Stimulated activated CD8-positive, alpha-beta memory T cell treated with anti-CD3 and anti-CD28 coated beads, Interleukin-4, amount 100 ng/mL, for 24 hours (primary cell): ENCODE measurements around the gene CRKL.
"Not testable (repeated sequence)": the region's sequence is repeated elsewhere in the genome, so short reads cannot be mapped to it uniquely, and the experiment has no call there.

ENCODE experiments used
- DNase-seq: peaks from one replicate; pipeline ENCODE4 v3.0.0-alpha.2; 2020; ENCODE audit warnings: low read depth

Gene CRKL

DNA sequence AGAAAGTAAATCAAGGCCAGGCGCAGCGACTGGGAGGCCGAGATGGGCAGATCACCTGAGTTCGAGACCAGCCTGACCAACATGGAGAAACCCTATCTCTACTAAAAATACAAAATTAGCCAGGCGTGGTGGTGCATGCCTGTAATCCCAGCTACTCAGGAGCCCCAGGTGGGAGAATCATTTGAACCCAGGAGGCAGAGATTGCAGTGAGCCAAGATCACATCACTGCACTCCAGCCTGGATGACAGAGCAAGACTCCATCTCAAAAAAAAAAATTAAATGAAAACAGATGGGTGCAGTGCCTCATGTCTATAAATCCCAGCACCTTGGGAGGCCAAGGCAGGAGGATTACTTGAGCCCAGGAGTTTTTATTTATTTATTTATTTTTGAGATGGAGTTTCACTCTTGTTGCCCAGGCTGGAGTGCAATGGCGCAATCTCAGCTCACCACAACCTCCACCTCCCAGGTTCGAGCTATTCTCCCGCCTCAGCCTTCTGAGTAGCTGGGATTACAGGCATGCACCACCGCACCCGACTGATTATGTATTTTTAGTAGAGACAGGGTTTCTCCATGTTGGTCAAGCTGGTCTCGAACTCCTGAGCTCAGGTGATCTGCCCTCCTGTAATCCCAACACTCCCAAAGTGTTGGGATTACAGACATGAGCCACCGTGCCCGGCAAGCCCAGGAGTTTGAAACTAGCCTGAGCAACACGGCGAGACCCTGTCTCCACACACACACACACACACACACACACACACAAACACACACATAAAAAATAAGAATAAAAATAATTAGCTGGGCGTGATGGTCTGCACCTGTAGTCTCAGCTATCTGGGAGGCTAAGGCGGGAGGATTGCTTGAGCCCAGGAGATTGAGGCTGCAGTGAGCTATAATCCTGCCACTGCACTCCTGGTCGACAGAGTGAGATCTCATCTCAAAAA lies 15.8 kb upstream of the CRKL start:
- not testable (repeated sequence) for DNase-seq

DNA sequence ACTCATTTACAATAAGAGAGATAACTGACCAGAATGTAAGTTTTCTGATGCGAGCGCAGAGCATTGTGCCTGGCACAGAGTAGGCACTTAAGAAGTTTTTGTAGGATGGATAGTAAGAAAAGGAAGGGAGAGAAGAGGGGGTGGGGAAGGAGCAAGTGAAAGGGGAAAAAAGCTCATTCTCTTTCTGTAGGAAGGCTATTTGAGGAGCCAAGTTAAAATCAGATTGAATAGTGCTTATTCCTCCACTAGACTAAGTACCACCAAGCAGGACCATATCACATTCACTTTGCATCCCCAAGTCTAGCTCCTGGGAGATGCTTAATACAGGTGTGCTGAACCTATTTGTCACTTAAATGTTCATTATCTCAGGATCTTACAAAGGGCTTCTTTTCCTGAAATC lies 14.1 kb upstream of the CRKL start:
- no peak for DNase-seq

DNA sequence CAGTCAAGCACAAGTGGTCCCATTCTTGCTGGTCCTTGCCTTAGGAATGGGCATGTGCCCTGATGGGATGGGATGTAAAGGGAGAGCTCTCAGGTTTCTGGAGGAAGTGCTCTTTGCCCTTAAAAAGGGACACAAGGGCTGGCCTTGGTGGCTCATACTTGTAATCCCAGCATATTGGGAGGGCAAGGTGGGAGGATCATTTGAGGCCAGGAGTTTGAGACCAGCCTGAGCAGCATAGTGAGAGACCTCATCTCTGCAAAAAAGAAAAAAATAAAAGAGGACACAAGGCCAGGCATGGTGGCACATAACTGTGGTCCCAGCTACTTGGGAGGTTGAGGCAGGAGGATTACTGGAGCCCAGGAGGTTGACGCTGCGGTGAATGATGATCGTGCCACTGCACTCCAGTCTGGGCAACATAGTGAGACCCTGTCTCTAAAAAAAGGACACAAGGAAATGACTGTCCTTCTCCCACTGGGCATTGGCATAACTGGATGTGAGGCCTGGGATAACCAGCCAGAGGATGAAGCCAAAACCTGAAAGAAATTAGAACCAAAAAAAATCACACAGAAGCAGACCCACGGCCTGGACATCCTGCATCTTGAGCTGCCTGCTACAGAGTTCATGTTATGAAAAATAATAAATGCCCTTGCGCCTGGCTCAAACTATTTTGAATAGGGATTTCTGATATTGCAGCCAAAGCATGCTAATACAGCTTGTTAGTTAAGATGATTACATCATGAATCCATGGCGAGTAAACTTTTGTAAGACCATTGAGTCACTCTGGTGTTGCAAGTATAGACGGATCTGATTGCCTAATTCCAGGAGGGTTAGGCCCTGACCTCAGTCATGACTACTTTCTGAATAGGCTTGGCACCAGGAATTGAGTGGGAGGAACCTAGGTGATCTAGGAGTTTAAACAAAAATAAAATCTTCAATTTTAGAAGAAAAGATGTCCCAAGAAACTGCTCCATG lies 12.9 kb upstream of the CRKL start:
- no peak for DNase-seq

DNA sequence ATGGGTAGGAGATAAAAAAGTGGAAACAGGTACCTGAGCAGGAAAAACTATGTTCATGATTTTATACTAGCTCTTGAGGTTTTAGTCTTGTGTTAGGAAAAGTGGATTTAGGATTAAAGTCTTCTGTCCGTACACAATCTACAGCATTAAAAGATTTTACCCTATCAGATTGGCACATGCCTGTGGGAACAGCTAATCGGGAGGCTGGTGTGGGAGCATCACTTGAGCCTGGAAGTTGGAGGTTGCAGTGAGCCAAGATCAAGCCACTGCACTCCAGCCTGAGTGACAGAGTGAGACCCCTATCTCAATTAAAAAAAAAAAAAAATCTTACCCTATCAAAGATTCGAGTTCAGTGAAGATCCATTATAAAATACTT lies 12.2 kb upstream of the CRKL start:
- DNase-seq, result no peak

DNA sequence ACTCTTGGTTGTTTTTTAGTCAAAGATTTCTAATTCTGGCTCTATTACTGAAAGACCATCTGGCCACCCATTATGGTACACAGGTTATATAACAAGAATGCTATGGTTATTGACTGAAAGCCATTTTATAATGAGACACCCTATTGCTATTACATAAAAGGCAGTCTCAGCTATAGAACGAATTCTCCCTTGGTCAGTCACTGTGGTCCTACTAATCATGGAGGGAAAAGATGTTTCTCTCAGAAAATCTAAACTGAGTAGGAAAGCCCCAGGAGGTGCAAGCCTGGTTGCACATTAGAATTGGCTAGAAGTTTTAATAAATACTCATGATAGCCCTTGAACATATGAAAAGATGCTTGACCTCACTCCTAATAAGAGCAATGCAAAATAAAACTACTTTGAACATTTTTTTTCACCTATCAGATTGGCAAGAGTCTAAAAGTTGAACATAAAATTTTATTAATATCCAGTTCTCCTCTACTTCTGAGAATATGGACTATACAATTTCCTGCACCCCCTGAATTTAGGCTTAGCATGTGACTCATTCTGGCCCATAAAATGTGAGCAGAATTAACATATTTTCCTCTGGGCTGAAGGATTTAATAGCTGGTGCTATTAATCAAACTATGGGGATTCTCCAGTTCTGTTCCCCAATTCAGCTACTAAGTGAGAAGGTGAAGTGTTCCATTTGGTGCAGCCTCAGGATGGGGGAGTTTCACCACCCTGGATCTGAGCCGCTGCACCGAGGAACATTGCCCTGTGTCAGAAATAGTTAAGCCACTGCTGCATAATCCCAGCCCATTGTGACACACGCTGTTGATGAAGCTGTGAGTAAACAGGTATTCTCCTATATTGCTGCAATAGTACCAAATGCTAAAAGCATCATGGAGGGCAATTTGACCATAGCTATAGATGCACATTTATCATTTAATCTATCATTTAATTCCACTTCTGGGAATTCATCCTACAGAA lies 11.5 kb upstream of the CRKL start:
- no peak for DNase-seq

DNA sequence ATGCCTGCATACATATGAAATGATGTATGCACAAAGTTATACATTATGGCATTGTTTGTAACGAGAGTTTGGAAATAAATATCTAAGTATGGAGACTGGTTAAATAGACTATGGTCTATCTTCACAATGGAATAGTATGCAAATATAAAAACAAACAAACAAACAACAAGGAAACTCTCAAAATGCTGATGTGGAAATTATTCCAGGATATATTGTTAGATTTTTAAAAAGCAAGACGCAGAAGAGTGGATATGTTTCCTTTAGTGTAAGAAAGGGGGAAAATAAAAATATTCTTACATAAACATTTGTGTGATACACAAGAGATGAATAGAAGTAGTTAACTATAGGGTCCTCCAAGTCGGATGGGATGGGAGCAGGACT lies 10.8 kb upstream of the CRKL start:
- DNase-seq, result no peak

DNA sequence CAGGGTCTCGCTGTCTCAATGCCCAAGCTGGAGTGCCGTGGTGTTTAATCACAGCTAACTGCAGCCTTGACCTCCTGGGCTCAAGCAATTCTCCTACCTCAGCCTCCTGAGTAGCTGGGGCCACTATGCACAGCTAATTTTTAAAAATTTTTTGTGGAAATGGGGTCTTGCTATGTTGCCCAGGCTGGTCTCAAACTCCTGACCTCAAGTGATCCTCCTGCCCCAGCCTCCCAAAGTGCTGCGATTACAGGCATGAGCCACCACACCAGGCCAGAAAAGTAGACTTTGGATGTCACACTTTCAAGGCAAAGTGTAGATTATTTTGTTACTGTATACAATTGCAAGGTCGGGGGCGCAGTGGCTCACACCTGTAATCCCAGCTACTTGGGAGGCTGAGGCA lies 8.5 kb upstream of the CRKL start:
- DNase-seq, result not testable (repeated sequence)

DNA sequence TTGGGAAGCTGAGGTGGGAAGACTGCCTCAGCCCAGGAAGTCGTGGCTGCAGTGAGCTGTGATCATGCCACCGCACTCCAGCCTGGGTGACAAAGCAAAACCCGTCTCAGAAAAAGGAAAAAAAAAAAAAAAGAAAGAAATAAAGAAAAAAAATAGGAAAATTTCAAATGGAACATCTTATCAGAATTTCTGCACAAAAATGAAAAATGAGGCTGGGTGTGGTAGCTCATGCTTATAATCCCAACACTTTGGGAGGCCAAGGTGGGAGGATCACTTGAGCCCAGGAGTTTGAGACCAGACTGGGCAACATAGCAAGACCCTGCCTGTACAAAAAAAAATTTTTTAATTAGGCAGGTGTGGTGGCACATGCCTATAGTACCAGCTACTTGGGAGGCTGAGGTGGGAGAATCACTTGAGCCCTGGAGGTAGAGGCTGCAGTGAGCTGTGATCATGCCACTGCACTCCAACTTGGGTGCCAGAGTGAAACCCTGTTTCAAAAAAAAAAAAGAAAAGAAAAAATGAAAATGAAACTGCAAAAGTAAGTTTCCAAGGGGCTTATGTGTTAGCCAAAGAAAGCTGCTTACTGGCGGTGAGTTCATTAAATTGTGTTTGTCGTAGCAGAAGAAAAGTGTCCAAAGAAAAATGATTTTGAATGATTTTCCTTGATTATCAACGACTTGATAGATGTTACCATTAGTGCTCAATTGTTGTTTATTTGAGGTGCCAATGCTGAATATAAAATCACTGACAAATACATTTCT lies 7.5 kb upstream of the CRKL start:
- DNase-seq, result no peak

DNA sequence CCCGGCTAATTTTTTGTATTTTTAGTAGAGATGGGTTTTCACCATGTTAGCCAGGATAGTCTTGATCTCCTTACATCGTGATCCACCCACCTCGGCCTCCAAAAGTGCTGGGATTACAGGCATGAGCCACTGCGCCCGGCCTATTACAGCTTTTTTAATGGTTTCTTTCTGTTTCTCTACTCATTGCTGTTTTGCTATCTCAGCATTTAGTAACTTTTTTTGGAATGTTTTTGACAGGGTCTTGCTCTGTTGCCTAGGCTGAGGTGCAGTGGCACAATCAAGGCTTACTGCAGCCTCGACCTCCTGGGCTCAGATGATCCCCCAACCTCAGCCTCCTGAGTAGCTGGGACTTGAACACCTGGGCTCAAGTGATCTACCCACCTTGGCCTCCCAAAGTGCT lies 4.7 kb upstream of the CRKL start:
- no peak for DNase-seq

DNA sequence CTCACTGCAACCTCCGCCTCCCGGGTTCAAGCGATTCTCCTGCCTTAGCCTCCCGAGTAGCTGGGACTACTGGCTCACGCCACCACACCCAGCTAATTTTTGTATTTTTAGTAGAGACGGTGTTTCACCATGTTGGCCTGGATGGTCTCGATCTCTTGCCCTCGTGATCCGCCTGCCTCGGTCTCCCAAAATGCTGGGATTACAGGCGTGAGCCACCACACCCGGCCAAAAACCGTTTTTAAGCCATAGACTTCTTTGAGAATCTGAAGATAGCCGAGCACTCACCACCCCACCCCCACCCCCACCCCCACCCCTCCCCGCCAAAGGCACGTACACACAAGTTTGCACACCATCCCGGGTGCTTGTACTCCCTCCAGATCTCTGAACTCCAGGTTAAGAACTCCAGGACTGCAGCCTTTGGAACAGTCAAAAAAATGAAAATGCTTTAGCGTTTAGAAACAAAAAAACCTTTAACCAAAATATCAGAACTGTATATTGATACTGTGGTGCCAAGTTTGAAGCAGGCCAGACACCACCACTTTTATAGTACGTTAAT lies 1.5 kb downstream of the CRKL start:
- no peak for DNase-seq

DNA sequence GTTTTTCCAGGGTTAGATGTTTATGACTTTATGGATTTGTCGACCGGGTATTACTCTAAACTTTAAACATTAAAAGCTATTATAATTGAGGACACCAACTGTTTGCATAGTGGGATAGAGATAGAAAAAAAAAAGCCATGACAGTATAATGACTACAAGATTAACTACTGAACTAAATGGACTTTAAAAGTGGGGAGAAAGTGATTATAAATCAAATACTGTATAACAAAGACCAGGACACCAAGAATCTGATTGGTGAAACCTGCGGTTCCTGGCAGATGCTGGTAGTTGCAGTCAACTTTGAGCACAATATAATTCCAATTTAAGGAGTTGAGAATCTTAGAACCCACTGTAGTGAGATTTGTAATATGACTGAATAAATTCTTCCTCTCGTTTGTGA lies 2.5 kb downstream of the CRKL start:
- no peak for DNase-seq

DNA sequence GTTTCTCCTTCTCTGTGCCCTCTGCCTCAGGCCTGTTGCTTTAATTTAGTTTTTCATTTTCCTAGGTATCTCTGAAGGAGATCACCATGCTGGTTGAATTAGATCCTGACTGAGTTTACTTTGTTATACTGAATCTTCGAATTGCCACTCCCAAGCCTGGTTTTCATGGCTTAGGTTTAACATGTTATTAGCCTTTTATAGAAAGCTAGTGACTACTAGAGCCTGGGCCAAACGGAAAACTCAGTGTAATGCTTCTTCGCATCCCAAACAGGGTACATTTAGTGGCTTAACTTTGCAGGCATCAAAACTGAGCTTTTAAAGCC lies 3.6 kb downstream of the CRKL start:
- no peak for DNase-seq

DNA sequence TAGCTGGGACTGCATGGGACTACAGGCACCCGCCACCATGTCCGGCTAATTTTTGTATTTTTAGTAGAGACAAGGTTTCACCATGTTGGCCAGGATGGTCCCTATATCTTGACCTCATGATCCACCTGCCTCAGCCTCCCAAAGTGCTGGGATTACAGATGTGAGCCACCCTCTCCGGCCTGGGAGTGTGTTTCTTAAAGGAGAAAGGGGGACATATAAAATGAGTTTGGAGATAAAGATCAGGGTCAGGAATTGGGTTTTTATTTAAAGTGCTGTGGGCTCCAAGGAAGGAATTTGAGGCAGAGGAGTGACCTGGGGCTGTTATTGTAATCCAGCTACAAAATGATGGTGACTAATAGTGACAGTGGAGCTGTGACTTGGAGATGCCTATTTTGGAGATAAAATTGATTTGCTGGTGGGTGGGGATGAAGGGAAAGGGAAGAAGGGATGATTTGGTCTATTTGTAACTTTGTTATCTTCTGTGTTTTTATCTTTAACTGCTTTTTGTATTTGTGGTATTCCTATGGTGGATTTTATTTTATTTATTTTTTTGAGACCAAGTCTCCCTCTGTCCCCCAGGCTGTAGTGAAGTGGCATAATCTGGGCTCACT lies 5.0 kb downstream of the CRKL start:
- no peak for DNase-seq

DNA sequence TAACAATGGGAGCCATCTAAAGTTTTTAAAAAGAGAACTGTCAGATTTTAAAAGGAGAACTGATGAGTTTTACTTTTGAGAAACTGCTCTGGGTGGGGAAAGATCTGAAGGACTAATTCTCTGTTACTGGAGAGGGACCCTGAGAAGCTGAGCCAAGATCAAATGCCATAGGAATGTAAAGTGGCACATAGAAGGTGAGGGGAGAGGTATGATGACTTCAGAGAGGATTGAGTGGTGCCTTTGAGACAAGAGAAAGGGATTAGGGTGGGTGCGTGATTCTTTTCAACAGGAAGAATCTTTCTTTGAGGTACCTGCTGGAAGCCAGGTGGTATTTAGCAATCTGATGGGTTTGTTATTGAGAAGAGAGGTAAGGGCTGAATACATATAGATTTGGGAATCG lies 9.0 kb downstream of the CRKL start:
- no peak for DNase-seq

DNA sequence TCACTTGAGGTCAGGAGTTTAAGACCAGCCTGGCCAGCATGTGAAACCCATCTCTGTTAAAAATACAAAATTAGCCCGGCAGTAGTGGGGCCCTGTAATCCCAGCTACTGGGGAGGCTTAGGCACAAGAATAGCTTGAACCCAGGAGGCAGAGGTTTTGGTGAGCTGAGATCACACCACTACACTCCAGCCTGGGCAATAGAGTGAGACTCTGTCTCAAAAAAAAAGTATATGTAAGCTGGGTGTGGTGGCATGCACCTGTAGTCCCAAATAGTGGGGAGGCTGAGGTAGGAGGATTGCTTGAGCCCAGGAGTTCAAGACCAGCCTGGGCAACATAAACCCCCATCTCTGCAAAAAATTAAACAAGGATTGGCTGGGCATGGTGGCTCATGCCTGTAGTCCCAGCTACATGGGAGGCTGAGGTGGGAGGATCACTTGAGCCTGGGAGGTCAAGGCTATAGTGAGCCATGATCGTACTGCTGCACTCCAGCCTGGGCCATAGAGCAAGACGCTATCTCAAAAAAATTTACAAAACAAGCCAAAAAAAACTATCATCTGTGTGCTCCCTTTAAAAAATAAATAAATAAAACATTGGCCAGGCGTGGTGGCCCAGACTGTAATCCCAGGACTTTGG lies 10.8 kb downstream of the CRKL start:
- DNase-seq, result no peak

DNA sequence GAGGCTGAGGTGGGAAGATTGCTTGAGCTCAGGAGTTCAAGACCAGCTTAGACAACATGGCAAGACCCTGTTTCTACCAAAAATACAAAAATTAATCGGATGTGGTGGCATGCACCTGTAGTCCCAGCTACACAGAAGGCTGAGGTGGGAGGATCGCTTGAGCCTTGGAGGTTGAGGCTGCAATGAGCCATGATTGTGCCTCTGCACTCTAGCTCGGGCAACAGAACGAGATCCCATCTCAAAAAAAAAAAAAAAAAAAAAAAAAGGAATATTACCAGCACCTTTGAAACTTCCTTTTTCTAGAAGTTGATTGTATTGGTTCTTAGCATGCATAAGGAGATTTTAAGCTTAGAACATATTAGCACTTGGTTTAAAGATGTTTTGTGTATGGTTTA lies 11.4 kb downstream of the CRKL start:
- no peak for DNase-seq

DNA sequence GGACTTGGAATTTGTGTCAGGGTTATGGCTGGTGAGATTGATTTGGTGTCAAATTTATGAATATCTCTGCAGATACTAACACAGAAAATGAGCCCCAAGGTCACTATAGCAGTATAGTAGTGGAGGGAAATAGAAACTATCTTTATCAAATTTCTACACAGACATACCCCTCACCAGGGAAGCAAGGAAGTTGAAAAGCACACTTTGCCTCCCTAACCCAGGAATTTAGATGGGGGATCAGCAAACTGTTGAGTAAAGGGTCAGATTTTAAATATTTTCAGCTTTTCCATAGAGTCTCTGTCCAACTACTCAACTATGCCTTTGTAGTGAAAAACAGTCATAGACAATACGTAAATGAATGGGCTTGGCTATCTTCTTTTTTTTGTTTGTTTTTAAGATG lies 12.8 kb downstream of the CRKL start:
- no peak for DNase-seq

DNA sequence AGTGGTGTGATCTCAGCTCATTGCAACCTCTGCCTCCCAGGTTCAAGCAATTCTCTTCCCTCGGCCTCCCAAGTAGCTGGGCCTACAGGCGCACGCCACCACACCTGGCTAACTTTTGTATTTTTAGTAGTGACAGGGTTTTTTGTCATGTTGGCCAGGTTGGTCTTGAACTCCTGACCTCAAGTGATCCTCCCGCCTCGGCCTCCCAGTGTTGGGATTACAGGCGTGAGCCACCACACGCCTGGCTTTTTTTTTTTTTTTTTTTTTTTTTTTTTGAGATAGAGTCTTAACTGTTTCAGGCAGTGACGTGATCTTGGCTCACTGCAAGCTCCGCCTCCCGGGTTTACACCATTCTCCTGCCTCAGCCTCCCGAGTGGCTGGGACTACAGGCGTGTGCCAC lies 13.2 kb downstream of the CRKL start:
- DNase-seq, result not testable (repeated sequence)

DNA sequence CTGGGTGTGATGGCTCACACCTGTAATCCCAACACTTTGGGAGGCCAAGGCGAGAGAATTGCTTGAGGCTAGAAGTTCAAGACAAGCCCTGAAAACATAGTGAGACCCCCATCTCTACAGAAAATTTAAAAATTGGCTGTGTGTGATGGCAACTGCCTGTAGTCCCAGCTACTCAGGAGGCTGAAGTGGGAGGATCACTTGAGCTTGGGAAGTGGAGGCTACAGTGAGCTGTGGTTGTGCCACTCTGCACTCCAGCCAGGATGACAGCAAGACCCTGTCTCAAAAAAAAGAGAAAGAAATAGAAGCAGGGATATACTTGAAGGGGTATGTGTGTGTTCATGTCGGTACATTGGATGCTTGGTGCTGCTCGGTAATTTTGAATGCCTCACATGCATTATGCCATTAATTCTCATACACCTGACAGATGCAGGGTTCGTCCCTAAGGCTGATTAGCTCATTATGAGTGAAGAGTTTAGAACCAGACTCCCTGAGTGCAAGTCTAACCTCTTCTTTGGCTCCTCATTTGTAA lies 14.0 kb downstream of the CRKL start:
- no peak for DNase-seq

DNA sequence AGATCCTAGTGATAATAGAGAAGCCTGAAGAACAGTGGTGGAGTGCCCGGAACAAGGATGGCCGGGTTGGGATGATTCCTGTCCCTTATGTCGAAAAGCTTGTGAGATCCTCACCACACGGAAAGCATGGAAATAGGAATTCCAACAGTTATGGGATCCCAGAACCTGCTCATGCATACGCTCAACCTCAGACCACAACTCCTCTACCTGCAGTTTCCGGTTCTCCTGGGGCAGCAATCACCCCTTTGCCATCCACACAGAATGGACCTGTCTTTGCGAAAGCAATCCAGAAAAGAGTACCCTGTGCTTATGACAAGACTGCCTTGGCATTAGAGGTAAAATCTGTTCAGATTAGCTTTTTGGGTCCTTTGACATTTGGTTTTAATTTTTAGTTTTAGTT lies 16.7 kb downstream of the CRKL start:
- DNase-seq, result no peak
